Measurements from ENCODE around the gene TMEM181. TPM values are rescaled to one million over a fixed set of nuclear protein-coding genes. Genes with fewer than 3 reads are reported as not detected.

TMEM181 gene
- total RNA-seq, 1 experiment from 2014 or later: 18.7 TPM

DNA sequence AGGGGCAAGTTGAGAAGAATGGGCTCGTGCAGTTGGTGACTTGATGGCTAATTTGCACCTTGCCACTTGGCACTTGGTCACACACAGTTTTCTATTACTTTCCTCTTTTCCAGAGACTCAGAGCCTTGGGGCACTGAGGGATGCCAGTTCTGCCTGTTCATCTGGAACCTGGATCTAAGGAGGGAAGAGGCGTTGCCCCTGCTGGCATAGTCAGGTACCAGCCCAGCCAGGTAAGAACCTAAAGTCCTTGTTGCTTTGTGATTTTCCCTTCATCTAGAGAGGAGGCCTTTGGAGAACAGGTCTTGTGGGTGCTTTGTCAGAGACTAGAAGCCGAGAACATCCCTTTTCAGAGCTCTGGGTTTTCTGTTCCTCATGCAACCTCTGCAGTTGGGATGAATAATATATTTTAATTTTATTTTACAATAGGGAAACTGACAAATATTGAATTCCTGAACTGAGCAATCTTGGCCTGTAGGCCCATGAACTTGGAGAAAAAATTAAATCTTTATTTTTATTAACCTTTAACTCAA lies 101.3 kb downstream of the TMEM181 start:
- POLR2A ChIA-PET (ENCODE audit: unreplicated experiment): no interaction called here
- no peaks in the 10 kb centered on the region for H3K27me3 ChIP-seq (ENCODE audit: insufficient read depth, low read depth)
- 0 out of 2 replicates have a peak overlapping the region, but pooled peaks have one; percentile 16 for H3K4me2 ChIP-seq
- peaks cover 37% of the 10 kb centered on the region for H3F3A ChIP-seq (ENCODE audit: insufficient read depth, low read depth)
- CTCF ChIA-PET: interaction anchor here (1.5 kb wide), 1 partner anchor 16 kb away, joined by 3 read pairs; no protein-coding TSS in a partner anchor
- H3K27ac ChIP-seq: no peak overlapping the region
- intact Hi-C loops (cut with micrococcal nuclease; ENCODE audit: unreplicated experiment): no loop called here
- DNase-seq: peak in 1 of 2 experiments; percentile 50
- peaks cover 80% of the 10 kb centered on the region for H3K4me1 ChIP-seq (replicated peaks; ENCODE audit: insufficient read depth)
- no peaks in the 10 kb centered on the region for H4K20me1 ChIP-seq (ENCODE audit: insufficient read depth)
- TF ChIP-seq CTCF (conservative IDR thresholded peaks at IDR 0.05) (0 out of 2 replicates have a peak, but pooled peaks have one; percentile 19), EZH2 (IDR thresholded peaks at IDR 0.05; ENCODE audit: low read depth) (no peak)
- H3K9me2 ChIP-seq (ENCODE audit: insufficient read depth): no peaks in the 10 kb centered on the region
- no peak overlapping the region for H2AFZ ChIP-seq
- H3K4me3 ChIP-seq: no peak overlapping the region
- H3K9me3 ChIP-seq (ENCODE audit: insufficient read depth, low read depth): no peaks in the 10 kb centered on the region
- H3K79me2 ChIP-seq (ENCODE audit: low read depth): peaks cover 8% of the 10 kb centered on the region
- BruUV-seq (replicated peaks): no TSS peak
- 0 out of 2 replicates have a peak, but pooled peaks cover 6% of the 10 kb centered on the region for H3K36me3 ChIP-seq (ENCODE audit: low read depth)

- Histone ChIP-seq H3K79me2 (ENCODE audit: low read depth) (peaks cover 5% of the 10 kb centered on the region), H3K27ac (no peak overlapping the region), H3K9me2 (ENCODE audit: insufficient read depth) (no peaks in the 10 kb centered on the region), H4K20me1 (ENCODE audit: insufficient read depth) (no peaks in the 10 kb centered on the region), H2AFZ (no peak overlapping the region), H3K27me3 (ENCODE audit: insufficient read depth, low read depth) (no peaks in the 10 kb centered on the region), H3K36me3 (ENCODE audit: low read depth) (0 out of 2 replicates have a peak, but pooled peaks cover 6% of the 10 kb centered on the region), H3K4me1 (replicated peaks; ENCODE audit: insufficient read depth) (peaks cover 79% of the 10 kb centered on the region), H3K9me3 (ENCODE audit: insufficient read depth, low read depth) (no peaks in the 10 kb centered on the region), H3K4me2 (no peak overlapping the region), H3F3A (ENCODE audit: insufficient read depth, low read depth) (peaks cover 36% of the 10 kb centered on the region), H3K4me3 (no peak overlapping the region)
- TF ChIP-seq EZH2 (IDR thresholded peaks at IDR 0.05; ENCODE audit: low read depth) (no peak), CTCF (conservative IDR thresholded peaks at IDR 0.05) (no peak)
- POLR2A ChIA-PET (ENCODE audit: unreplicated experiment): no interaction called here
- no peak for DNase-seq
- intact Hi-C loops (cut with micrococcal nuclease; ENCODE audit: unreplicated experiment): no loop called here
- CTCF ChIA-PET: no interaction called here
- no TSS peak for BruUV-seq (replicated peaks)
Measured at GRCh38 chr6:158662607-158662953, 102.7 kb downstream of the TMEM181 start.

DNA sequence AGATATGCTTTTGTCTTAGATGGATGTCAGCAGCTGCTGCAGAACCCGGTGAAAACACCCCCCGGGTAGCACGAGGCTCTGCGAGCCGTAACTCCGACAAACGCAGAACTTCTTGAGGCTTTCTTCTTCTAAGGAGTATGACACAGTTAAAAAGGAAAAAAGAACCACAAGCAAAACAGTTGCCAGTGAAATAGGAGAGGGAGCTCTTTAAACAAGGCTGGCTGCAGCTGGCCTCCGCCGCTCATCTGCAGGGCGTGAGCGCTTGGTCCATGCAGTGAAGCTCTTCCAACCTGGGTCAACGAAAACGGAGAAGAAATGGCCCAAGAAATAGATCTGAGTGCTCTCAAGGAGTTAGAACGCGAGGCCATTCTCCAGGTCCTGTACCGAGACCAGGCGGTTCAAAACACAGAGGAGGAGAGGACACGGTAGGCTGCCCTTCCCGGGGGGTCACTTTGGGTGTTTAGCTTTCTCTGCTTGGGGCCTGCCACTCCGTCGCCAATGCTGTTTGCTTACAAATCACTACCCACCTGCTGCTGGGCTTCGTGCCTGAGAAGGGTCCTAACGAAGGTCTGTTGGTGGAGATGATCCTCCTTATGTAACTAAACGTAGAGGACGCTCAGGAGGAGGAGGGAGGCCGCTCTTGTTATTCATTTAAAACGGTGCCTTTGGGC lies 103.2 kb downstream of the TMEM181 start:
- H3F3A ChIP-seq (ENCODE audit: insufficient read depth, low read depth): peaks cover 40% of the 10 kb centered on the region
- H3K4me2 ChIP-seq: peak overlapping the region; percentile 5; the same call in 1 of the 2 replicates
- H3K36me3 ChIP-seq (ENCODE audit: low read depth): 0 out of 2 replicates have a peak, but pooled peaks cover 6% of the 10 kb centered on the region
- no peaks in the 10 kb centered on the region for H3K27me3 ChIP-seq (ENCODE audit: insufficient read depth, low read depth)
- H2AFZ ChIP-seq: no peak overlapping the region
- H3K4me1 ChIP-seq (replicated peaks; ENCODE audit: insufficient read depth): peaks cover 79% of the 10 kb centered on the region
- peaks cover 5% of the 10 kb centered on the region for H3K79me2 ChIP-seq (ENCODE audit: low read depth)
- H3K9me2 ChIP-seq (ENCODE audit: insufficient read depth): no peaks in the 10 kb centered on the region
- no peak overlapping the region for H3K27ac ChIP-seq
- intact Hi-C loops (cut with micrococcal nuclease; ENCODE audit: unreplicated experiment): no loop called here
- no peak for TF ChIP-seq EZH2 (IDR thresholded peaks at IDR 0.05; ENCODE audit: low read depth)
- no peak for TF ChIP-seq CTCF (conservative IDR thresholded peaks at IDR 0.05)
- no TSS peak for BruUV-seq (replicated peaks)
- H3K4me3 ChIP-seq: no peak overlapping the region
- no peaks in the 10 kb centered on the region for H4K20me1 ChIP-seq (ENCODE audit: insufficient read depth)
- POLR2A ChIA-PET (ENCODE audit: unreplicated experiment): no interaction called here
- no peaks in the 10 kb centered on the region for H3K9me3 ChIP-seq (ENCODE audit: insufficient read depth, low read depth)
- no peak for DNase-seq
- CTCF ChIA-PET: no interaction called here

All from PC-9 (cell line).